H1 (cell line): Measurements from ENCODE around the gene WDR7. TPM values are rescaled to one million over a fixed set of nuclear protein-coding genes. Genes with fewer than 3 reads are reported as not detected.

Experiments
- PHF8 ChIP-seq: fragments of 200-600 bp; sonication (generic); conservative IDR thresholded peaks from 2 replicates; pipeline ENCODE4 v1.7.1; 2012; ENCODE audit warnings: low read depth, mild to moderate bottlenecking, inconsistent platforms, low read length, moderate library complexity
- polyA plus RNA-seq, 7 experiments: library from polyadenylated mRNA; depleted of rRNA in 3 of 7; stranded (reverse) in 5 of 7; unstranded in 2 of 7; fragments of >200 nt in 5 of 7; fragments of 200-250 nt in 2 of 7; gene quantifications; 1 replicate in 5 of 7; 2 replicates in 1 of 7; 4 replicates in 1 of 7; pipeline versions ENCODE4 v1.2.1 to v1.2.3, GENCODE V29; 2011 to 2013; ENCODE audit warnings: missing spikeins in 2 of 7, mixed read lengths in 2 of 7
- total RNA-seq: library from RNA; stranded (reverse); fragmentation: NEBNext Ultra II Directional; extraction: Animal tissue kit (Norgen Biotek cat#: 25700); gene quantifications from 2 replicates; pipeline ENCODE4 v1.2.1, GENCODE V29; 2021

WDR7 gene
- total and polyA plus RNA-seq, 2 of the 8 experiments (the other 6 are each of a cell fraction or from before 2014, with no cell fraction given): 5.5 to 15.2 TPM

- no peak for TF ChIP-seq PHF8
Measured at GRCh38 chr18:57062844-57063243, 411.7 kb downstream of the WDR7 start (continued).
